ENCODE results near the gene TMEM163. TPM values are rescaled to one million over a fixed set of nuclear protein-coding genes. Genes with fewer than 3 reads are reported as not detected.

The TMEM163 gene
- total and polyA plus RNA-seq, 3 donors from 2014 or later: 24.0 to 44.3 (median 37.3) TPM

GRCh38 chr2:134416637-134417036, 302.2 kb downstream of the TMEM163 start:
- H3K4me1 ChIP-seq: no peaks in the 10 kb centered on the region
- intact Hi-C loops (cut with DNase I; ENCODE audit: low total_unique reads): no loop called here
- H3K36me3 ChIP-seq (ENCODE audit: low read depth, missing control alignments): no peaks in the 10 kb centered on the region
- TF ChIP-seq CTCF (IDR thresholded peaks at IDR 0.05): no peak
- TF ChIP-seq POLR2A (IDR thresholded peaks at IDR 0.05): no peak
- H3K27ac ChIP-seq: no peak overlapping the region
- 93 to 95% methylated on average over 1 of the region's 1 CpG for WGBS, 2 donors
- H3K4me3 ChIP-seq: no peak overlapping the region
- no peaks in the 10 kb centered on the region for H3K27me3 ChIP-seq
- H3K9me3 ChIP-seq: no peaks in the 10 kb centered on the region
- no peak for DNase-seq

- WGBS, 2 donors: 95 to 96% methylated on average over 2 of the region's 2 CpGs
- intact Hi-C loops (cut with DNase I; ENCODE audit: low total_unique reads): no loop called here
Observed at GRCh38 chr2:134416018-134416417, 302.8 kb downstream of the TMEM163 start.

GRCh38 chr2:134413912-134414311, 304.9 kb downstream of the TMEM163 start:
- no peaks in the 10 kb centered on the region for H3K4me1 ChIP-seq
- WGBS, 2 donors: 69 to 90% methylated on average over 2 of the region's 2 CpGs
- no peak overlapping the region for H3K27ac ChIP-seq
- no peaks in the 10 kb centered on the region for H3K36me3 ChIP-seq (ENCODE audit: low read depth, missing control alignments)
- intact Hi-C loops (cut with DNase I; ENCODE audit: low total_unique reads): loop anchor here (5.0 kb wide), 1 partner anchor 297 kb away; no protein-coding TSS in a partner anchor
- H3K9me3 ChIP-seq: no peaks in the 10 kb centered on the region
- DNase-seq: no peak
- H3K27me3 ChIP-seq: no peaks in the 10 kb centered on the region
- no peak overlapping the region for H3K4me3 ChIP-seq
- TF ChIP-seq POLR2A (IDR thresholded peaks at IDR 0.05): no peak
- no peak for TF ChIP-seq CTCF (IDR thresholded peaks at IDR 0.05)

More at GRCh38 chr2:134416018-134416417, 302.8 kb downstream of the TMEM163 start:
- Histone ChIP-seq H3K36me3 (ENCODE audit: low read depth, missing control alignments) (no peaks in the 10 kb centered on the region), H3K27me3 (no peaks in the 10 kb centered on the region), H3K4me1 (no peaks in the 10 kb centered on the region), H3K9me3 (no peaks in the 10 kb centered on the region), H3K27ac (no peak overlapping the region), H3K4me3 (no peak overlapping the region)
- no peak for DNase-seq
- no peak for TF ChIP-seq POLR2A (IDR thresholded peaks at IDR 0.05)
- TF ChIP-seq CTCF (IDR thresholded peaks at IDR 0.05): no peak

GRCh38 chr2:134413430-134413829, 305.4 kb downstream of the TMEM163 start:
- no peaks in the 10 kb centered on the region for H3K36me3 ChIP-seq (ENCODE audit: low read depth, missing control alignments)
- no peaks in the 10 kb centered on the region for H3K27me3 ChIP-seq
- no peak for TF ChIP-seq POLR2A (IDR thresholded peaks at IDR 0.05)
- TF ChIP-seq CTCF (IDR thresholded peaks at IDR 0.05): no peak
- DNase-seq: no peak
- H3K4me1 ChIP-seq: no peaks in the 10 kb centered on the region
- WGBS, 2 donors: 81 to 85% methylated on average over 1 of the region's 1 CpG
- no peak overlapping the region for H3K4me3 ChIP-seq
- intact Hi-C loops (cut with DNase I; ENCODE audit: low total_unique reads): loop anchor here (5.0 kb wide), 1 partner anchor 296 kb away; no protein-coding TSS in a partner anchor
- no peak overlapping the region for H3K27ac ChIP-seq
- H3K9me3 ChIP-seq: no peaks in the 10 kb centered on the region

- Histone ChIP-seq H3K27me3 (no peaks in the 10 kb centered on the region), H3K9me3 (no peaks in the 10 kb centered on the region), H3K36me3 (ENCODE audit: low read depth, missing control alignments) (no peaks in the 10 kb centered on the region), H3K4me1 (no peaks in the 10 kb centered on the region), H3K27ac (no peak overlapping the region), H3K4me3 (no peak overlapping the region)
- no peak for TF ChIP-seq CTCF (IDR thresholded peaks at IDR 0.05)
- no peak for TF ChIP-seq POLR2A (IDR thresholded peaks at IDR 0.05)
- intact Hi-C loops (cut with DNase I; ENCODE audit: low total_unique reads): loop anchor here (5.0 kb wide), 1 partner anchor 295 kb away; no protein-coding TSS in a partner anchor
- DNase-seq: no peak
- WGBS, 2 donors: 88 to 91% methylated on average over 8 of the region's 8 CpGs
Observed at GRCh38 chr2:134412639-134412999, 306.2 kb downstream of the TMEM163 start.
